Breast epithelium (tissue), 3 donors: Measurements from ENCODE around the gene DGKE.

Experiments used
- CTCF ChIP-seq, 3 donors: fragments of 450-650 bp; IDR thresholded peaks; one replicate each; pipeline ENCODE4 v1.5.1; 2016 to 2017; ENCODE audit warnings: antibody characterized with exemption in 3 of 3, mild to moderate bottlenecking in 3 of 3, moderate library complexity in 3 of 3
- POLR2A ChIP-seq: fragments of 450-650 bp; IDR thresholded peaks from one replicate; pipeline ENCODE4 v1.6.1; 2016; ENCODE audit warnings: antibody characterized with exemption, mild to moderate bottlenecking, moderate library complexity
- POLR2AphosphoS5 ChIP-seq, 3 donors: sonication (generic); formaldehyde crosslinking; IDR thresholded peaks; one replicate each; pipeline ENCODE4 v1.6.1; 2017; ENCODE audit warnings: antibody characterized with exemption in 3 of 3

GRCh38 chr17:56912105-56912999 lies 78.4 kb downstream of the DGKE start:
- TF ChIP-seq CTCF (IDR thresholded peaks at IDR 0.05): no peak
- no peak for TF ChIP-seq POLR2A
- peak; percentile 27 to 72 (median 32) for TF ChIP-seq POLR2AphosphoS5 (IDR thresholded peaks at IDR 0.05)
